ENCODE data around the gene TNFRSF13B. TPM values are rescaled to one million over a fixed set of nuclear protein-coding genes. Genes with fewer than 3 reads are reported as not detected.

Gene TNFRSF13B
- total RNA-seq, 1 donor from 2014 or later, result not detected

- H3K4me1 Mint-ChIP-seq (ENCODE audit: unreplicated experiment), result peaks cover 6% of the 10 kb centered on the region
- H3K4me3 Mint-ChIP-seq (ENCODE audit: unreplicated experiment), result no peak overlapping the region
- TF ChIP-seq CTCF (IDR thresholded peaks at IDR 0.05; ENCODE audit: unreplicated experiment), result no peak
- DNase-seq (ENCODE audit: low spot score), result no peak
- peaks cover 9% of the 10 kb centered on the region for H3K27me3 Mint-ChIP-seq (ENCODE audit: unreplicated experiment)
- H3K36me3 Mint-ChIP-seq (ENCODE audit: low read depth, unreplicated experiment), result peaks cover 8% of the 10 kb centered on the region
- H3K27ac Mint-ChIP-seq (ENCODE audit: unreplicated experiment), result no peak overlapping the region
- peaks cover 10% of the 10 kb centered on the region for H3K9me3 Mint-ChIP-seq (ENCODE audit: unreplicated experiment)
Observed at GRCh38 chr17:16944334-16945135, 27.4 kb downstream of the TNFRSF13B start.

GRCh38 chr17:16943541-16944333, 28.2 kb downstream of the TNFRSF13B start:
- H3K4me3 Mint-ChIP-seq (ENCODE audit: unreplicated experiment), result no peak overlapping the region
- peaks cover 9% of the 10 kb centered on the region for H3K9me3 Mint-ChIP-seq (ENCODE audit: unreplicated experiment)
- no peak for TF ChIP-seq CTCF (IDR thresholded peaks at IDR 0.05; ENCODE audit: unreplicated experiment)
- peaks cover 6% of the 10 kb centered on the region for H3K4me1 Mint-ChIP-seq (ENCODE audit: unreplicated experiment)
- no peak for DNase-seq (ENCODE audit: low spot score)
- H3K27me3 Mint-ChIP-seq (ENCODE audit: unreplicated experiment), result peaks cover 9% of the 10 kb centered on the region
- H3K27ac Mint-ChIP-seq (ENCODE audit: unreplicated experiment), result no peak overlapping the region
- H3K36me3 Mint-ChIP-seq (ENCODE audit: low read depth, unreplicated experiment), result peaks cover 4% of the 10 kb centered on the region

GRCh38 chr17:16943032-16943352, 28.9 kb downstream of the TNFRSF13B start:
- no peak for DNase-seq (ENCODE audit: low spot score)
- Mint-ChIP-seq H3K4me3 (ENCODE audit: unreplicated experiment) (no peak overlapping the region), H3K36me3 (ENCODE audit: low read depth, unreplicated experiment) (peaks cover 2% of the 10 kb centered on the region), H3K4me1 (ENCODE audit: unreplicated experiment) (peaks cover 6% of the 10 kb centered on the region), H3K27me3 (ENCODE audit: unreplicated experiment) (peaks cover 9% of the 10 kb centered on the region), H3K27ac (ENCODE audit: unreplicated experiment) (no peak overlapping the region), H3K9me3 (ENCODE audit: unreplicated experiment) (peaks cover 3% of the 10 kb centered on the region)
- no peak for TF ChIP-seq CTCF (IDR thresholded peaks at IDR 0.05; ENCODE audit: unreplicated experiment)

GRCh38 chr17:16942141-16943031, 29.5 kb downstream of the TNFRSF13B start:
- no peak overlapping the region for H3K27ac Mint-ChIP-seq (ENCODE audit: unreplicated experiment)
- no peaks in the 10 kb centered on the region for H3K9me3 Mint-ChIP-seq (ENCODE audit: unreplicated experiment)
- no peak for TF ChIP-seq CTCF (IDR thresholded peaks at IDR 0.05; ENCODE audit: unreplicated experiment)
- H3K36me3 Mint-ChIP-seq (ENCODE audit: low read depth, unreplicated experiment), result no peaks in the 10 kb centered on the region
- H3K4me3 Mint-ChIP-seq (ENCODE audit: unreplicated experiment), result no peak overlapping the region
- peaks cover 9% of the 10 kb centered on the region for H3K27me3 Mint-ChIP-seq (ENCODE audit: unreplicated experiment)
- no peak for DNase-seq (ENCODE audit: low spot score)
- H3K4me1 Mint-ChIP-seq (ENCODE audit: unreplicated experiment), result peaks cover 6% of the 10 kb centered on the region

Measured in endothelial cell (in vitro differentiated cells).